ENCODE measurements around the gene CACNB4.

DNA sequence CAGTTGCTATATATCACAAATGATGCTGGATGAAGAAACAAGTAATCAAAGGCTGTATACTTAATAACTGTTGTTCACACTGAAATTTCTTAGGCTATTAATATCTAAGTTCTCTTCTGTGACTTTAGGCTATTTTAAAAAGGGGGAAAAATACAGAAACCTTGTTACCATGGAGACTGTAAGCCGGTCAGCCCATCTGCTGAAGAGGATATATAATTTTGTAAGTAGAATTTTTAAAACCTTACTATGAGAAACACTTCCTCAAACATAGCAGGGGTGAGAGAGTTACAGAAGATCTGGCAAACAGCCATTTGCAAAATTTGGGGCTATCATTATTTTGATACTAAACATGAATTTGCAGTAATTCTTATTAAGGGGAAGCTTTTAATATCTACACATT, 27.8 kb downstream of the CACNB4 start:
- no peak for TF ChIP-seq GATA3 (IDR thresholded peaks at IDR 0.05; ENCODE audit: low read depth, low read length)
- no peak for TF ChIP-seq GATA2 (IDR thresholded peaks at IDR 0.05; ENCODE audit: low read depth, low read length)
